Neuronal stem cell (in vitro differentiated cells): Measurements from ENCODE around the gene LRRC37B. TPM values are rescaled to one million over a fixed set of nuclear protein-coding genes. Genes with fewer than 3 reads are reported as not detected.

Experiments used
- small RNA-seq: library from polyadenylated mRNA; stranded (forward); fragments of <200 nt; extraction: miRNeasy Mini kit (QIAGEN cat#:217004); gene quantifications from one replicate; pipeline ENCODE3, GENCODE V24; 2013; ENCODE audit not compliant: insufficient read depth

The LRRC37B gene

Small RNA genes lying within 50 kb of the gene (small RNA-seq; reads per million reads assigned to genes)
- gene AC090616.4: not detected
- not detected for gene RNA5SP437
